Chondrocyte (in vitro differentiated cells): ENCODE data around the gene ADCY6. TPM values are rescaled to one million over a fixed set of nuclear protein-coding genes. Genes with fewer than 3 reads are reported as not detected.

Experiments
- DNase-seq: peaks from one replicate; pipeline ENCODE4 v3.0.0; 2021; ENCODE audit warnings: mixed read lengths, low spot score
- H3K27ac Mint-ChIP-seq: one replicate; pipeline ENCODE4 v1.8.0; 2021; ENCODE audit warnings: mild to moderate bottlenecking, moderate library complexity, mixed read lengths; ENCODE audit not compliant: unreplicated experiment
- H3K27me3 Mint-ChIP-seq: 2 replicates; pipeline ENCODE4 v1.8.0; 2021; ENCODE audit warnings: low read depth, mixed read lengths
- H3K36me3 Mint-ChIP-seq: 2 replicates; pipeline ENCODE4 v1.8.0; 2021; ENCODE audit warnings: low read depth, mixed read lengths
- H3K4me1 Mint-ChIP-seq: 2 replicates; pipeline ENCODE4 v1.8.0; 2021; ENCODE audit warnings: low read depth, mild to moderate bottlenecking, mixed read lengths
- H3K4me3 Mint-ChIP-seq: one replicate; pipeline ENCODE4 v1.8.0; 2021; ENCODE audit warnings: mild to moderate bottlenecking, moderate library complexity, mixed read lengths; ENCODE audit not compliant: unreplicated experiment
- H3K9me3 Mint-ChIP-seq: 2 replicates; pipeline ENCODE4 v1.8.0; 2021; ENCODE audit warnings: low read depth, mixed read lengths
- total RNA-seq: library from RNA; stranded (reverse); gene quantifications from 3 replicates; pipeline ENCODE4 v1.2.1, GENCODE V29; 2021
- TF ChIP-seq, protein P1 (sequence below): fragments of 200-600 bp; sonication (generic); IDR thresholded peaks from 2 replicates; pipeline ENCODE4 v1.5.0; 2021; ENCODE audit warnings: antibody characterized with exemption, mild to moderate bottlenecking, moderate library complexity

ADCY6 gene
- total RNA-seq, 1 donor from 2014 or later: 54.9 TPM

DNA sequence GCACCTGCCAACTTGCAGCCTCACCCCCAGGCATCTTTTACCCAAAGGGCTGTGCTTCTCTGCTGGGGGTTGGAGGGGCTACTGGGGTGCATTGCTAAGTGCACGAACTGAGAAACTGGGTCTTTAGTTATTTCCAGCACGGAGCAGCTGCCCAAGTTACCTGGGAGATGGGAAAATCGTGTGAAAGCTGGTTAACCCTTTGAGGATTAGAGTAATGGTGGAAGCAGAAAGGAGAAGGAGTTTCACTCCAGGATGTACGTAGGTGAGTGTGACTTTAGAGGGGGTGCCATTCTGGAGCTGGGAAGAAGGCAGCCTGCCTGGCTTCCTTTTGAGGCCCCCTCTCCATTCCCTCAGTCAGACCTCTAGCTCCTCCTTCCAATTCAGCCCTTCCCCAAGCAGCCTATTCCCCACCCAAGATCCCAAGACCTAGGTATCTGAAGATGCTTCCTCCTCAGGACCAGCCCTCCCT lies 1.0 kb upstream of the ADCY6 start:
- Mint-ChIP-seq H3K27ac (peak overlapping the region; percentile 13), H3K27me3 (no peaks in the 10 kb centered on the region), H3K4me3 (peak overlapping the region; percentile 93), H3K4me1 (peaks cover 38% of the 10 kb centered on the region), H3K9me3 (no peaks in the 10 kb centered on the region), H3K36me3 (no peaks in the 10 kb centered on the region)
- TF ChIP-seq, protein P1, sequence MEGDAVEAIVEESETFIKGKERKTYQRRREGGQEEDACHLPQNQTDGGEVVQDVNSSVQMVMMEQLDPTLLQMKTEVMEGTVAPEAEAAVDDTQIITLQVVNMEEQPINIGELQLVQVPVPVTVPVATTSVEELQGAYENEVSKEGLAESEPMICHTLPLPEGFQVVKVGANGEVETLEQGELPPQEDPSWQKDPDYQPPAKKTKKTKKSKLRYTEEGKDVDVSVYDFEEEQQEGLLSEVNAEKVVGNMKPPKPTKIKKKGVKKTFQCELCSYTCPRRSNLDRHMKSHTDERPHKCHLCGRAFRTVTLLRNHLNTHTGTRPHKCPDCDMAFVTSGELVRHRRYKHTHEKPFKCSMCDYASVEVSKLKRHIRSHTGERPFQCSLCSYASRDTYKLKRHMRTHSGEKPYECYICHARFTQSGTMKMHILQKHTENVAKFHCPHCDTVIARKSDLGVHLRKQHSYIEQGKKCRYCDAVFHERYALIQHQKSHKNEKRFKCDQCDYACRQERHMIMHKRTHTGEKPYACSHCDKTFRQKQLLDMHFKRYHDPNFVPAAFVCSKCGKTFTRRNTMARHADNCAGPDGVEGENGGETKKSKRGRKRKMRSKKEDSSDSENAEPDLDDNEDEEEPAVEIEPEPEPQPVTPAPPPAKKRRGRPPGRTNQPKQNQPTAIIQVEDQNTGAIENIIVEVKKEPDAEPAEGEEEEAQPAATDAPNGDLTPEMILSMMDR: no peak
- DNase-seq: no peak

GRCh38 chr12:48788524-48788853 lies 400 bp downstream of the ADCY6 start:
- Mint-ChIP-seq H3K4me3 (peak overlapping the region; percentile 93), H3K27me3 (no peaks in the 10 kb centered on the region), H3K27ac (peak overlapping the region; percentile 92), H3K9me3 (no peaks in the 10 kb centered on the region), H3K4me1 (peaks cover 38% of the 10 kb centered on the region), H3K36me3 (no peaks in the 10 kb centered on the region)
- no peak for DNase-seq
- TF ChIP-seq, protein P1: no peak

DNA sequence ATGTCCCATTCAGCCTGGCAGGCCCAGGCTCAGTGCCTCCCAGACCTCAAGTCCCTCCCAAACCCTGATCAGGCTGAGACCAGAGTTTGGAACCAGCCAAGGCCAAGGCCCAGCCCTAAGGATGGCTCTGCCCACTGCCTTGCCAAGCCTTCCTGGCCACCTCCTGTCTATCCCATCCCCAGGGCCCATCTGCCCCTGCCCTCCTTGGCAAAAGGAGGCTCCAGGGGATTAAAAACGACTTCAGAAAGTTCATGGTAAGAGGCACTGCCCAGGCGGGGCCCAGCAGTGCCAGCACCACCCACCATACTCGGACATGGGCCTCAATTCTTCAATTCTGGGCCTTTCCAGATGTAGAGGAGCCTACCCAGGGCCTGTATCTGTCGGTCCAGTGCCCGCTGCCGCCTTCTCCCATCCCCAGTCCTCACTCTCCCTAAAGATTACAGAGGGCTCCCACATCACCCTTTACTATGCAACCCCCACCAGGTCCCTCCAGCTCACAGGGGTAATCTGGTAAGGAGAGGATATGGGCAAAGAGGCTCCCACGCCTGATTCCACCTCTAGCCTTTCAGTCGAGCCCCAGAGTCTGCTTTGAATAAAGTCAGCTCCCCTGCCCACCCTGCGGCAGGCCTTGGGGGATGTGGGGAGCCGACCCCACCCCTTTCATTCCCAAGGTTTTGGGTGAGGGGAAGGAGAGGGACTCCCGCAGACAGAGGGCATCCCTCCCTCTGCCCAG lies 932 bp downstream of the ADCY6 start:
- DNase-seq: peak; percentile 53
- Mint-ChIP-seq H3K9me3 (no peaks in the 10 kb centered on the region), H3K36me3 (no peaks in the 10 kb centered on the region), H3K4me1 (peaks cover 41% of the 10 kb centered on the region), H3K27me3 (no peaks in the 10 kb centered on the region), H3K27ac (peak overlapping the region; percentile 92), H3K4me3 (peak overlapping the region; percentile 93)
- TF ChIP-seq, protein P1: no peak

- Mint-ChIP-seq H3K27me3 (no peaks in the 10 kb centered on the region), H3K9me3 (no peaks in the 10 kb centered on the region), H3K36me3 (no peaks in the 10 kb centered on the region), H3K27ac (peak overlapping the region; percentile 92), H3K4me1 (peaks cover 47% of the 10 kb centered on the region), H3K4me3 (peak overlapping the region; percentile 93)
- TF ChIP-seq, protein P1: no peak
- DNase-seq: no peak
Measured at GRCh38 chr12:48786591-48787544, 2.0 kb downstream of the ADCY6 start.

- no peak overlapping the region for H3K4me3 Mint-ChIP-seq
- no peaks in the 10 kb centered on the region for H3K9me3 Mint-ChIP-seq
- TF ChIP-seq, protein P1: no peak
- H3K4me1 Mint-ChIP-seq: peaks cover 70% of the 10 kb centered on the region
- no peak overlapping the region for H3K27ac Mint-ChIP-seq
- H3K27me3 Mint-ChIP-seq: no peaks in the 10 kb centered on the region
- DNase-seq: peak; percentile 2
- H3K36me3 Mint-ChIP-seq: peaks cover 1% of the 10 kb centered on the region
Measured at GRCh38 chr12:48783432-48783831, 5.5 kb downstream of the ADCY6 start.
